ENCODE measurements around the gene IFITM2.
"Not testable (repeated sequence)": the region's sequence is repeated elsewhere in the genome, so short reads cannot be mapped to it uniquely, and the experiment has no call there.

IFITM2 gene

DNA sequence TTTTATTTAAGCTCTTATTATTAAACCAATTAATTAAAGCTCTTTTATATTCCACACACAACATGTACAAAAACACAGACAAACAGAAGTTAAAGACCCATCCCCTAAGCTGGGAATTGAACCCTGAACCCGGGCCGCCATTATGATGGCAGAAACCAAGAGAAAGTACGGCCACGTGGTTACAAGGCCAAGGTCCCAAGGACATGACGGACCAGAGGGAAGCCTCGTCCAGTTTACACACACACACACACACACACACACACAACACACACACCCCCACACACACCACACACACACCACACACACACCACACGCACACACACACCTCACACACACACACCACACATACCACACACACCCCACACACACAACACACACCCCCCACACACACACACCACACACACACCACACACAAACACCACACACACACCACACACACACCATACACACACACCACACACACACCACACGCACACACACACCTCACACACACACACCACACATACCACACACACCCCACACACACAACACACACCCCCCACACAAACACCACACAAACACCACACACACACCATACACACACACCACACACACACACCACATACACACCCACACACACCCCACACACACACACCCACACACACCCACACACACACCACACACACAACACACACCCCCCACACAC, 41.8 kb downstream of the IFITM2 start:
- not testable (repeated sequence) for DNase-seq

GRCh38 chr11:350033-350722, 42.6 kb downstream of the IFITM2 start:
- not testable (repeated sequence) for DNase-seq

- DNase-seq = no peak
Measured at GRCh38 chr11:350723-351255, 43.2 kb downstream of the IFITM2 start.

DNA sequence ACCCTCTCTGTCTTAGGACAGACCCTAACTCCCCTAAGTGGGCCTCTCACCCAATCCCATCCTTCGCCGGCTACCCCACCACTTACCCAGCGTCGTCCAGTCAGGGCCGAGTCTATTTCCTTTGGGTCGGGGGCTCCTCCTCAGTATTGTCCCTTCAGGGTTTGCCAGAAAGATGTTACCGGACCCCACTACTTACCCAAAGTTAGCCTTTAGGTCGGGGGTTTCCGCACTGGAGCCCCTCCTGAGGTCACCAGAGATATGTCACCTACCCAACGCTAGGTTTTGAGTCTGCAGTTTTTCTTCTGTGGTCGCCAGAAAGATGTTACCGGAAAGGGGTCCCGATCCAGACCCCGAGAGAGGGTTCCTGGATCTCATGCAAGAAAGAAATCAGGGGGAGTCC, 43.8 kb downstream of the IFITM2 start:
- DNase-seq = no peak

DNA sequence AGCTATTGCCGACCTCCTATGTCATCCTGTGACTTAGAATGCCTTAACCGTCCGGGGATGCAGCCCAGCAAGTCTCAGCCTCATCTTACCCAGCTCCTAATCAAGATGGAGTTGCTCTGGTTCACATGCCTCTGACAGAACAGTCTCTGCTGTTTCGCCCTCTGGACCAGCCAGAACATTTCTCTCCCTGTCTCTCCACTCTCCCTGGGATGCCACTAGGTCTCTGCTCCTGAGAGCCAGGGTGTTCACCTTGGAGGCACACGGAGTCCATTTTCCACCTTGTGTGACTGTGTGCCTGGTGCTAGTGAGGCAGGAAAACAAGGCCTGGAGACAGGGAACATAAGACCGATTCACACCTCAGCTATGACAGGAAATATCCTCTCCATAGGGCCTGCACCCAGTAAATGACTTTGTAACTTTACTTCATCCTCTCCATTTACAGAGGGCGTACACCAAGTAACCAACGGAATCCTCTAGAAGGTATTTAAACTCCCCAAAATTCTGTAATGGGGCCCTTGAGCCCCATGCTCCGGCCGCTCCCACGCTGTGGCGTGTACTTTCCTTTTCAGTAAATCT, 44.9 kb downstream of the IFITM2 start:
- DNase-seq = no peak

DNA sequence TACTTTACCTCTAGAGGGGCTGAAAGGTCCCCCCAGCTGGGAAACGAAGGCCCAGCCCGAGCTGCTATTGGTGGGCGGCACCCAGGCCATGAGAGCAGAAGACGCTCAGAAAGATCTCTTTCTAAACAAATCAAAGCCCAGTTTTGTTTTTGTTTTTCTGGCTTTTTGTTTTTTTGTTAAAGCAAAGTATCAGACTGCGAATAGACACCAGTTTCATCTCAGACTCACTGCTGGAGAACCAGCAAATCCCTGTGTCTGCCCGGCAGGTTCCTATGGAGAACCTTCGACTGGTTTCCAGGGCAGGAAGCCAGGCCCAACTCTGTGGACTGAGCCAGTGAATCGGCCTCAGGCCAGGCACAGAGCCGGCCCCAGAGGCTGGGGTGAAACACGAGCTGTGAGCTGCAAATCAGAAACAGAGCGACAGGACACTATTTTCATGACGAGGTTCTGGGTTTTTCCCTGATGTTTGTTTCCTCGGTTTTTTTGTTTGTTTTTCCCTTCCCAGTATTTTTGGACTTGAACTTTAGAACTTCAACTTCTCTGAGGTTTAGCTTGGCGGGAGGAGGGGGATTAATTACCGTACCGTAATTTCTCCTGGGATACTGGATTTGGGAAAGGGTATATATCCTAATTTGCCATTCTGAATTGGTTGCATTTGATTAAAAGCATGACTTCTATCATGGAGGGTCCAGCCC, 45.7 kb downstream of the IFITM2 start:
- peak; percentile 42 to 50 for DNase-seq

DNA sequence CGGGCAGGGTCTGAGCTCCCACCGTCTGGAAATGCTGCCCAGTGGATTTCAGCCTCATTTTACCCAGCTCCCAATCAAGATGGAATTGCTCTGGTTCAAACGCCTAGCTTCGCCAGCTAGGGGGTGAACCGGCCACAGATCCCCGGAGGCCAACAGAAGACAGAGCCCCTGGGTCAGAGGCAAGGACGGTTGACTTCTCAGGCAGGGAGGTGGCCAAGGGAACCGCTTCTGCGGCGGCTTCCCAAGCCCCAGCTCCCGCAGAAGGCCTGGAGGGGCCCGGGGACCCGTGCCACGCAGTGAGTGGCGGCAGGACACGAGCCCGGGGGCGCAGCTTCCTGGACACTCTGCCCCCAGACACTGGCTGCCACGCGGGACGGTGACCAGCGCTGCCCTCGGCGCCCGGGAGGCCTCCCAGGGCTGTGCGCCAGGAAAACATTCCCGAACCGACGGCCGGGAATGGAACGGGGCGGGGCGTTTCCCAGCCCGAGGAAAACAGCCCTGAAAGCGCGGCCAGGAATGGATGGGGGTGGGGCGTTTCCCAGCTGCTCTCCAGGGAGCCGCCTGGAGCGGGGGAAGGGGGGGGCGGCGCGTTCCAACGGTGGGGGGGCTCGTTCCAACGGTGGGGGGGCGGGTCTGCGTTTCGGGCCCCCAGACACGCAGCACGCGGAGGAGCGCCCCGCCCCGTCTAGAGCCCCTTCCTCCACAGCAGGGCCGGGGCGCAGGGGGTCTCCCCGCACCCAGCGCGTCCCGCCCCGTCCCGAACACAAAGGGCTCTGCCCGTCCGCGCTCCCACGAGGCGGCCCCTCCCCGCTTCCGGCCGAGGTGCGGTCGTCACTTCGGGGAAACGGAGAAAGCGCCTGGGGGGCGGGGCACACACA, 48.2 kb downstream of the IFITM2 start:
- peak in 1 of 2 donors; percentile 46 for DNase-seq

DNA sequence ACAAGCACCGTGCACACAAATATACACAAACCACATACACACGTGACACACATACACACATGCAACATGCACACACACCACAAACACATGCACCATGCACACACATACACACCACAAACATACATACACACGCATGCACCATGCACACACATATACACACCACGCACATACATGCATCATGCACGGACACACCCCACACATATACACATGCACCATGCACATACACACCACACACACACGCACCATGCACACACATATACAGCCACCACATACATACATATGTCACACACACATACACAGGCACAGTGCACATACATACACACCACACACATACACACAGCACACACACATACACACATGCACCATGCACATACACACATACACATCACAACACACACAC, 49.0 kb downstream of the IFITM2 start:
- DNase-seq = no peak

DNA sequence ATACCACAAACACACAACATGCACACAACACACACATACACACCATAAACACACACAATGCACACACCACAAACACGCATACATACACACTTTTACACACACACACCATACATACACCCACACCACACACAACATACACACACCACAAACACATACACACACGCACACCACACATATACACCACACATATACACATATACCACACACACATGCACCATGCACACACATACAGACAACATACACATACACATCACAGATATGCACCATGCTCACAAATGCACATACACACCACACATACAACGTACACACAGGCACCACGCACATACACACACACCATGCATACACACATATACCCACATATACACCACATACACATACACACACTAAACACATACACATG, 50.0 kb downstream of the IFITM2 start:
- no peak for DNase-seq

DNA sequence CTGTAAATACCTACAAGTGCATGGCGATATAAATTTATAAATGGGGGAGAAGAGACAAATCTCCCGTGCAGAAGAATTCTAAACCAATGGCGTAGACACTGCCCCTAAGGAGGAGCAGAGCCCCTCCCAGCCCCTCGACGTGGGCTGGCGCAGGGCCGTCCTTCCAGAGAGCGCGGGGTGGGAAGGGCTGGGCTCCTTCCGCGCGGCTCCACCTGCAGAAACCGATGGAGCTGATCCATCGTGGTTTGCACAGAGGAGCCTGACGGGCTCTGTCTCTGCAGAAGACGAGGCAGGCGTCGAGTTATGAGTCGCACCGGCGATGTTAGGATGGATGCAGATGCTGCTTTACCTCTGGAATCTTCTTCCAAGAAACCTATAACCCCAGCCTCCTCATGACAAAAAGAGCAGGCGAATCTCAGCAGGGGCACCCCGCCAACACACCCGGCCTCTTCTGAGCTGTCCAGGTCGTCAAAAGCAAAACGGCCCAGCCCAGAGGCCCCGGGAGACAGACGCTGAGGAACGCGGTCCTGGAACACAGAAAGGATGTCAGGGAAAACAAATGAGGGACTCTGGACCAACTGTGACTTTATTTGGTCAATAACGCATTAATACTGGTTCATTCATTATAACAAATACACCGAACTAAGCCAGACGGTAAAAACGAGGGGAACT, 50.6 kb downstream of the IFITM2 start:
- DNase-seq = no peak
